ENCODE results near the gene DDX5. TPM values are rescaled to one million over a fixed set of nuclear protein-coding genes. Genes with fewer than 3 reads are reported as not detected.

The DDX5 gene
- total RNA-seq, 1 experiment from 2014 or later = 798 TPM

- Histone ChIP-seq H3K27ac (ENCODE audit: low read depth, low read length) (peak overlapping the region; percentile 90), H3K79me2 (ENCODE audit: insufficient read depth, low read length) (peaks cover 89% of the 10 kb centered on the region), H3K27me3 (ENCODE audit: insufficient read depth, low read length) (no peaks in the 10 kb centered on the region), H3K4me3 (replicated peaks in 1 of 2; ENCODE audit: low read depth in 1 of 2, low read length in 2 of 2) (peak overlapping the region; percentile 93 to 95), H3K36me3 (ENCODE audit: control insufficient read depth in 1 of 2, insufficient read depth in 2 of 2, low read length in 2 of 2) (peaks cover 50 to 60% of the 10 kb centered on the region in 2 experiments), H3K9me2 (ENCODE audit: insufficient read depth) (no peaks in the 10 kb centered on the region), H3K9me3 (ENCODE audit: control insufficient read depth in 1 of 2, insufficient read depth in 1 of 2, low read depth in 1 of 2, low read length in 2 of 2) (no peaks in the 10 kb centered on the region), H3K9ac (ENCODE audit: low read length) (peak overlapping the region; percentile 99), H3K4me2 (ENCODE audit: low read length) (peak overlapping the region; percentile 87), H4K20me1 (ENCODE audit: insufficient read depth) (peaks cover 44% of the 10 kb centered on the region; the same call in 1 of the 2 replicates), H3K4me1 (ENCODE audit: control insufficient read depth in 1 of 2, insufficient read depth in 2 of 2, low read length in 2 of 2) (peaks cover 12 to 28% of the 10 kb centered on the region in 2 experiments), H2AFZ (ENCODE audit: low read depth, low read length, poor library complexity, severe bottlenecking) (no peak overlapping the region)
- ATAC-seq = peak; percentile 21
- intact Hi-C loops (cut with micrococcal nuclease) = loop anchor here (5.0 kb wide), 1 partner anchor 140 kb away; no protein-coding TSS in a partner anchor
- CTCF ChIA-PET = interaction anchor here (1.6 kb wide), 1 partner anchor 87 kb away, joined by 7 read pairs; no protein-coding TSS in a partner anchor
- BruUV-seq (replicated peaks) = no TSS peak
- POLR2A ChIA-PET = interaction anchor here (0.9 to 3.1 kb wide), 11 partner anchors 9 to 172 kb away, joined by 3 to 119 read pairs (median 6); partner anchors contain the start of gene POLG2
- RAD21 ChIA-PET (ENCODE audit: low non-redundant PET in 1 of 2, low total read pairs in 2 of 2, uncharacterized antibody in 2 of 2, unreplicated experiment in 2 of 2) = interaction anchor here in 1 of 2 experiments (1.2 kb wide), 1 partner anchor 10 kb away, joined by 5 read pairs; the partner anchor contains the start of gene POLG2
- TF ChIP-seq TCF7L2 (IDR thresholded peaks at IDR 0.05; ENCODE audit: borderline replicate concordance, extremely low read depth, insufficient read depth, insufficient read length) = peak; percentile 57
- TF ChIP-seq ELF1 (IDR thresholded peaks at IDR 0.05; ENCODE audit: borderline replicate concordance, low read depth) = no peak
- peak; percentile 32; the same call in 1 of the 2 replicates for TF ChIP-seq RAD21 (IDR thresholded peaks at IDR 0.05; ENCODE audit: low read depth)
- 0 out of 2 replicates have a peak, but pooled peaks have one; percentile 17 for TF ChIP-seq SIN3A (IDR thresholded peaks at IDR 0.05; ENCODE audit: low read depth)
- peak; percentile 43 to 46 (median 45); a peak in 5 of 6 replicates for TF ChIP-seq CTCF (IDR thresholded peaks at IDR 0.05 in 2 of 3, conservative IDR thresholded peaks at IDR 0.05 in 1 of 3; ENCODE audit: borderline replicate concordance in 1 of 3, insufficient read depth in 1 of 3, low read depth in 2 of 3, low read length in 2 of 3)
- no peak for TF ChIP-seq SP1 (IDR thresholded peaks at IDR 0.05; ENCODE audit: low read depth)
- no peak for DNase-seq (ENCODE audit: low read depth, low spot score)
Observed at GRCh38 chr17:64507413-64507782, 1.3 kb upstream of the DDX5 start.
